ENCODE measurements around the gene COG2. TPM values are rescaled to one million over a fixed set of nuclear protein-coding genes. Genes with fewer than 3 reads are reported as not detected.

COG2 gene
- polyA plus RNA-seq, 1 experiment, result 21.5 TPM

GRCh38 chr1:230704830-230705229 lies 62.5 kb downstream of the COG2 start:
- Histone ChIP-seq H3K9me3 (ENCODE audit: control insufficient read depth, insufficient read depth, low read length) (no peaks in the 10 kb centered on the region), H3K27ac (ENCODE audit: low read depth, low read length) (no peak overlapping the region), H3K4me3 (ENCODE audit: low read depth, low read length) (no peak overlapping the region), H3K27me3 (ENCODE audit: control insufficient read depth, insufficient read depth, low read length) (peaks cover 8% of the 10 kb centered on the region)
- ChIA-PET POLR2A (no interaction called here), CTCF (no interaction called here)
- TF ChIP-seq CTCF (IDR thresholded peaks at IDR 0.05; ENCODE audit: low read depth, low read length), result no peak
- no peak for DNase-seq (ENCODE audit: low read depth, low spot score)

GRCh38 chr1:230705289-230706019 lies 63.2 kb downstream of the COG2 start:
- no peak overlapping the region for H3K4me3 ChIP-seq (ENCODE audit: low read depth, low read length)
- no peak overlapping the region for H3K27ac ChIP-seq (ENCODE audit: low read depth, low read length)
- POLR2A ChIA-PET, result no interaction called here
- TF ChIP-seq CTCF (IDR thresholded peaks at IDR 0.05; ENCODE audit: low read depth, low read length), result no peak
- no peak for DNase-seq (ENCODE audit: low read depth, low spot score)
- no peaks in the 10 kb centered on the region for H3K9me3 ChIP-seq (ENCODE audit: control insufficient read depth, insufficient read depth, low read length)
- H3K27me3 ChIP-seq (ENCODE audit: control insufficient read depth, insufficient read depth, low read length), result peaks cover 8% of the 10 kb centered on the region
- CTCF ChIA-PET, result no interaction called here

GRCh38 chr1:230706020-230706699 lies 63.9 kb downstream of the COG2 start:
- CTCF ChIA-PET, result no interaction called here

GRCh38 chr1:230706887-230707731 lies 64.8 kb downstream of the COG2 start:
- peaks cover 8% of the 10 kb centered on the region for H3K27me3 ChIP-seq (ENCODE audit: control insufficient read depth, insufficient read depth, low read length)
- no peak for TF ChIP-seq CTCF (IDR thresholded peaks at IDR 0.05; ENCODE audit: low read depth, low read length)
- no peak overlapping the region for H3K27ac ChIP-seq (ENCODE audit: low read depth, low read length)
- POLR2A ChIA-PET, result no interaction called here
- no peak for DNase-seq (ENCODE audit: low read depth, low spot score)
- no peaks in the 10 kb centered on the region for H3K9me3 ChIP-seq (ENCODE audit: control insufficient read depth, insufficient read depth, low read length)
- no peak overlapping the region for H3K4me3 ChIP-seq (ENCODE audit: low read depth, low read length)
- CTCF ChIA-PET, result no interaction called here

More at GRCh38 chr1:230706020-230706699, 63.9 kb downstream of the COG2 start:
- TF ChIP-seq CTCF (IDR thresholded peaks at IDR 0.05; ENCODE audit: low read depth, low read length), result no peak
- H3K27me3 ChIP-seq (ENCODE audit: control insufficient read depth, insufficient read depth, low read length), result peaks cover 8% of the 10 kb centered on the region
- H3K9me3 ChIP-seq (ENCODE audit: control insufficient read depth, insufficient read depth, low read length), result no peaks in the 10 kb centered on the region
- H3K4me3 ChIP-seq (ENCODE audit: low read depth, low read length), result no peak overlapping the region
- no peak for DNase-seq (ENCODE audit: low read depth, low spot score)
- POLR2A ChIA-PET, result no interaction called here
- H3K27ac ChIP-seq (ENCODE audit: low read depth, low read length), result no peak overlapping the region

Data from AG04450 (cell line).